ENCODE results near the gene PARL.

- TF ChIP-seq REST (IDR thresholded peaks at IDR 0.05; ENCODE audit: low read depth) (no peak), ZNF274 (IDR thresholded peaks at IDR 0.05; ENCODE audit: low read depth, low read length) (no peak), ZBTB33 (IDR thresholded peaks at IDR 0.05; ENCODE audit: extremely low read depth, insufficient replicate concordance, low read length) (no peak), CTCF (IDR thresholded peaks at IDR 0.05 in 2 of 3, conservative IDR thresholded peaks at IDR 0.05 in 1 of 3; ENCODE audit: borderline replicate concordance in 1 of 3, insufficient read depth in 1 of 3, low read depth in 2 of 3, low read length in 2 of 3) (no peak), POLR2A (IDR thresholded peaks at IDR 0.05; ENCODE audit: borderline replicate concordance, extremely low read depth, insufficient read depth, insufficient read length) (no peak)
Measured at GRCh38 chr3:183870563-183870962, 14.1 kb downstream of the PARL start.

Measured in HCT116 (cell line).